LNCAP (cell line): Measurements from ENCODE around the gene CDK2.

ENCODE experiments used
- CTCF ChIP-seq: fragments of 450-650 bp; IDR thresholded peaks from 2 replicates; pipeline ENCODE4 v1.5.1; 2017; ENCODE audit warnings: mild to moderate bottlenecking

CDK2 gene

GRCh38 chr12:55993230-55993853 is 26.7 kb downstream of the CDK2 start:
- TF ChIP-seq CTCF: no peak

DNA sequence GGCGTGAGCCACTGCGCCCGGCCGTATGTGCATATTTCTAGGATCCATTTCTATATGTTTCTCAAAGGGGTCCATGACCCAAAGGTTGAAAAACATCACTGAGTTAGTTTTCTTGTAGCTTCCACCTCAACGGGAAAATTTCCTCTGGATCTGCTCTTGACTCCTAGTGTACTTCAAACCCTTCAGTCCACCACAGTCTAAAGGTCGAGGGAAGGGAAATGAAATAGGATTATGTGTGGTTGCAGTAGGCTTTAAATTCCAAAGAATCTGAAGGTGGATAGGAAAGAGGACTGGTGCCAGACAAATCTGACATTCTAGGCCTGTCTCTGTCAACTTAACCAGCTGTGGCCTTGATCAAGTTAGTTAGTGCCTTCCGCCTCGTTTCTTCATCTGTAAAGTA is 28.7 kb downstream of the CDK2 start:
- no peak for TF ChIP-seq CTCF

DNA sequence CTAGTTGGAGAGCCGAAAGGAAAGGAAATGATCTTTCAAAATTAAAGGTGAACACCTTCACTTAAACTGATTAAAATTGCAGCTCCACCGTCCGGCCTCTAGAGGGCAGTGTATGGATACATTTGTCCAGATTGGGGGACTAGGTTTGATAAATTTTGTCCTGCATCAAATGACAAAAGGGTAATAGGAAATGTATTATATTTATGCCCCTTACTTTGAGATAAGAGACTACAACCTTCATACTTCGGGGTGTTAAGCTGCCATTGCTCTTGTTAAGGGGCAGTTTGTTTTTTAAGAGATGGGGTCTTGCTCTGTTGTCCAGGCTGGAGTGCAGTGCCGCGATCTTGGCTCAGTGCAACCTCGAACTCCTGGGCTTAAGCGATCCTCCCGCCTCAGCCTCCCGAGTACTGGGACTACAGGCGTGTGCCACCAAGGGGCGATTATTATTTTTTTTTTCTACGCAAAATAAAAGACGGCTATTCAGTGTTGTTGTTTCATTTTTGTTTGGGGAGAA is 29.6 kb downstream of the CDK2 start:
- TF ChIP-seq CTCF: peak; percentile 95

DNA sequence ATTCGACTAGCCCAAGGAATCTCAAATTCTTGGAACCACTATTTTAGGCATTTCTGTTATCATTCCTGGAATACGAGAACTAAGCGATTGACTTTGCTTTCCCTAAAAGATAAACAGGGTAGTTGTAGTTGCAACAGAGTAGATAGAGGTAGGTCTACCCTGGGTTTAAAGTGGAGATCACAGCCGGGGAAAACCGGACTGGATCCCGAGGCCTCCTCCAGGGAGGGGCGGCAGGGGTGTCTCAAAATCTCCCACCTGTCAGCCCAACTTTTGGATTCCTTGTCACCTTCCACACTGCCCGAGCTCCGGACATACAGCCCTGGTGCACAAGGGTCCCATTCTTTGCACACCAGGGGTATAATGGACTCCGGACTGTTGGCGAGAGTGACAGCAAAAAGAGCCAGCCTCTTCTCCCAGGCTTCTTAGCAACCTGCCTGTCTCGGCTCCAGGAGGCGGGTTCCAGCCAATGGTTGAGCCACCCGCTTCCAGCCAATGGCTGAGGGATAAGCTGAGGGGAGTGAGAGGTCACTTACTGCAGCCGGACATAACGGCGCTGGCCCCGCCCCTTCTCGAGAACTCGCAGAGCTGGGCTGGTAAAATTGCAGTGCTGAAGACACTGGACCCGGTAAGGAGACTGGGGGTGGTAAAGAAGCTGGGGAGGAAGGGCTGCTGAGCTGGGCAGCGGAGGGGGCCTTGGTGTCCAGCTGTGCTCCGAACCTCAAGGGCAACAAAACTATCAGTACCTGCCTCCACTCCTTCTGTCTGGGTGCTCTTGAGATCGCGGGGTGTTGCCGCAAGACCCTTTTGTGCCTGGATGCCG is 30.3 kb downstream of the CDK2 start, which contains the start of gene SUOX:
TSS of gene SUOX (plus strand) at position 562 of the 820 bp plus-strand sequence. CDS start 4,946 bp downstream, outside the sequence.
- TF ChIP-seq CTCF: no peak

- no peak for TF ChIP-seq CTCF
Measured at GRCh38 chr12:55997535-55997859, 30.9 kb downstream of the CDK2 start.

- no peak for TF ChIP-seq CTCF
Measured at GRCh38 chr12:56001487-56002100, 35.0 kb downstream of the CDK2 start.

GRCh38 chr12:56004211-56004610 is 37.6 kb downstream of the CDK2 start:
- TF ChIP-seq CTCF: no peak
